HG03520 (cell line): ENCODE data around the gene MAST4.

Experiments used
- ATAC-seq: cut with Tn5 transposase; IDR thresholded peaks from one replicate; pipeline ENCODE4 v1.9.1; 2021; ENCODE audit warnings: mild to moderate bottlenecking, moderate library complexity; ENCODE audit not compliant: unreplicated experiment

Gene MAST4

GRCh38 chr5:66595756-66596635 is at the start of gene MAST4:
TSS of gene MAST4 (plus strand) at chr5:66596393. CDS start at chr5:66596656, 263 bp downstream.
- ATAC-seq, result peak; percentile 98

GRCh38 chr5:66546541-66546940 is 49.7 kb upstream of the MAST4 start:
- ATAC-seq, result no peak

- ATAC-seq, result no peak
These were observed 44.9 kb upstream of the MAST4 start for GRCh38 chr5:66551338-66551737.

- no peak for ATAC-seq
These were observed 44.2 kb upstream of the MAST4 start for GRCh38 chr5:66551945-66552344.

GRCh38 chr5:66553368-66553912 is 42.8 kb upstream of the MAST4 start:
- no peak for ATAC-seq

GRCh38 chr5:66553916-66554575 is 42.1 kb upstream of the MAST4 start:
- ATAC-seq, result peak; percentile 94

GRCh38 chr5:66554884-66555283 is 41.3 kb upstream of the MAST4 start:
- ATAC-seq, result no peak

- ATAC-seq, result peak; percentile 73
These were observed 37.6 kb upstream of the MAST4 start for GRCh38 chr5:66558560-66558959.

- ATAC-seq, result no peak
These were observed 35.8 kb upstream of the MAST4 start for GRCh38 chr5:66560371-66560770.

GRCh38 chr5:66561256-66561990 is 34.8 kb upstream of the MAST4 start:
- ATAC-seq, result no peak

GRCh38 chr5:66565878-66566277 is 30.3 kb upstream of the MAST4 start:
- no peak for ATAC-seq

- ATAC-seq, result no peak
These were observed 28.7 kb upstream of the MAST4 start for GRCh38 chr5:66567474-66567873.

- no peak for ATAC-seq
These were observed 26.0 kb upstream of the MAST4 start for GRCh38 chr5:66570201-66570600.

- no peak for ATAC-seq
These were observed 22.5 kb upstream of the MAST4 start for GRCh38 chr5:66573733-66574132.

GRCh38 chr5:66582499-66583165 is 13.6 kb upstream of the MAST4 start:
- no peak for ATAC-seq

- no peak for ATAC-seq
These were observed 10.9 kb upstream of the MAST4 start for GRCh38 chr5:66585291-66585690.

- ATAC-seq, result no peak
These were observed 8.4 kb upstream of the MAST4 start for GRCh38 chr5:66587771-66588170.

GRCh38 chr5:66596636-66597182 is 516 bp downstream of the MAST4 start:
- ATAC-seq, result peak; percentile 19

- ATAC-seq, result no peak
These were observed 1.1 kb downstream of the MAST4 start for GRCh38 chr5:66597183-66597757.

- ATAC-seq, result no peak
These were observed 6.4 kb downstream of the MAST4 start for GRCh38 chr5:66602621-66603020.
